Smooth muscle cell of bladder (primary cell): ENCODE measurements around the gene PRPF38A. TPM values are rescaled to one million over a fixed set of nuclear protein-coding genes. Genes with fewer than 3 reads are reported as not detected.

Experiments
- total RNA-seq: library from RNA; depleted of rRNA; stranded (reverse); fragments of >200 nt; gene quantifications from 2 replicates; pipeline ENCODE4 v1.2.3, GENCODE V29; 2014

PRPF38A gene, protein sequence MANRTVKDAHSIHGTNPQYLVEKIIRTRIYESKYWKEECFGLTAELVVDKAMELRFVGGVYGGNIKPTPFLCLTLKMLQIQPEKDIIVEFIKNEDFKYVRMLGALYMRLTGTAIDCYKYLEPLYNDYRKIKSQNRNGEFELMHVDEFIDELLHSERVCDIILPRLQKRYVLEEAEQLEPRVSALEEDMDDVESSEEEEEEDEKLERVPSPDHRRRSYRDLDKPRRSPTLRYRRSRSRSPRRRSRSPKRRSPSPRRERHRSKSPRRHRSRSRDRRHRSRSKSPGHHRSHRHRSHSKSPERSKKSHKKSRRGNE
- 7.5 and 9.5 TPM in 2 replicates for total RNA-seq

GRCh38 chr1:52404116-52404974, at the start of gene PRPF38A, which contains the start of gene ORC1:
PRPF38A (plus strand) TSS chr1:52404602; CDS start chr1:52404750, 148 bp downstream.
ORC1 (minus strand) TSS chr1:52404423; CDS start chr1:52402223, 2,200 bp downstream.

DNA sequence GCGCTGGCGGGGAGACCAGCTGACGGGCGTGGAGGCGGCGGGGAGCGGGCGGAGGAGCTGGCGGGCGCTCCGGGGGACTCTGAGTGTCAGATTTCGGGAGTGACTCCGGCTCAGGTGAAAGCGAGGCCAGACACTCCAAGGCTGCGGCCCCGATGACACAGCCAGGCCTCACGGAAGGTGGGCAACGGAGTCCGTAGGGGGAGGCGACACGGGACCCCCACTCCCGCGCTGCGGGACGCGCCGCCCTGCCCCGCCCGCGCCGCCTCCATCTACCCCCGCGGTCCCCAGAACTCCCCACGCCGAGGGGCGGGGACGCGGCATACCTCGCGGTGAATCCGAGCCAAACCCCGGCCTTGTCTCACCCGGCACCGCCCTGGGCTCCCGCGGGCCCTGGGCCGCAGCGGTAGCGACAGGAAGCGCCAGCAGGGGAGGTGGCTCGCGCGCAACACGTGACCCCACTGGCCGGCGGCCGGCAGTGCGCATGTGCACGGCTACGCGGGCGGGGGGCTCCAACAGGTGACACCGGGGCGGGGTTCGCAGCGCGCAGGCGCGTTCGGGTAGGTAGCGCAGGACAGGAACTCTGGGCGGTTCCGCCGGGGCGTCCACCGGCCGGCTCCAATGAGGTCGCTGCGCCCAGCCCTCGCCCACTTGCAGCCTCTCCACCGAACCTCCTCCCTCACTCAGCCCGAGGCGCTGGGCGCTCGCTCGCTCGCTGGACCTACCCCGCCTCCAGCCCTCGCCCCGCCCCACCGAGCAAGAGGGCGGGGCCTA, 38.5 kb upstream of the PRPF38A start, which contains the start of gene CC2D1B:
TSS of gene CC2D1B (minus strand) at position 460 of the 771 bp plus-strand sequence. CDS start 1,585 bp downstream, outside the sequence.

Other genes starting within 250 kb of the PRPF38A start
- gene CC2D1B, start 38.4 kb upstream of the PRPF38A start, total RNA-seq = 22.5 and 28.6 TPM in 2 replicates
- 0.28 and 1.00 TPM in 2 replicates for gene ORC1, start 179 bp upstream of the PRPF38A start, total RNA-seq
- 22.9 and 25.6 TPM in 2 replicates for gene TUT4, start 148.5 kb downstream of the PRPF38A start, total RNA-seq
- 26.0 and 43.0 TPM in 2 replicates for gene GPX7, start 197.8 kb downstream of the PRPF38A start, total RNA-seq
- not detected in 2 replicates for gene SHISAL2A, start 228.6 kb downstream of the PRPF38A start, total RNA-seq